HG02642 (cell line): ENCODE measurements around the gene VWC2L.

Experiments
- ATAC-seq: cut with Tn5 transposase; IDR thresholded peaks from one replicate; pipeline ENCODE4 v1.9.1; 2021; ENCODE audit warnings: mild to moderate bottlenecking; ENCODE audit not compliant: unreplicated experiment, poor library complexity

The VWC2L gene

DNA sequence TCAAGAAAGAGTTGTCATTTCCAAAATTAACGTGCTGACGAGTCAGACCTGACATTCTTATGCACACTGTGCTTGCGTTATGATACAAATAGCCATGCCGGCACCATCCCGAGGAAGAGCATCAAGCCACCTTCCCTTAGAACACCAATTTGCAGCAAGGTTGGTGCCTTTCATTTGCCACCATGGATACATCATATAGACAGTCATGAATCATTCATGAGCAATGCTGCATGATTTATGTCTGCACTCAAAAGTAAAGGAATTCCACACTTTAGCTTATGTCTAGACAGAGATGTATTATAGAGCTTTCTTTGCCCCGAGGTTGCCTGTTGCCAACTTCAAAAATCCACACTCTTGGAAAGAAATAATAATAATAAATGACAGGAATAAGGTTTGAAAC, 166.9 kb downstream of the VWC2L start:
- ATAC-seq: no peak

DNA sequence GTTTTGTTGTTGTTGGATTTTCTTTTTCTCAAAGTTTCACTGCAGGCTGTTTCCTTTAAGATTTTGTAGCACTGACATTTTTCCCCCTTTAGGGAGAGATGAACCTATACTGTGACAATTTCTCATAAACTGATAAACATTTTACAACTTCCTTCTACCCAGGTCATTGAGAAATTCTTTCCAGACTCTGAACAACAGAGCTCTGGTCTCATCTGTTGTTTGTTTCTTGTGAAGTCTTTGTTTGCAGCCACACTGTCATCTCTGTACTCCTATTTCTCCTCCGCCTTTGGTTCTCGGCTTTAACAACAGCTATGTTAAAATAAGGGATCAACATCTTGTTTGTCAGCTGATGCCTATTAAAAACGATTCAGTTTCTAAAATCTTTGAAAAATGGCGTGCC, 167.6 kb downstream of the VWC2L start:
- no peak for ATAC-seq

DNA sequence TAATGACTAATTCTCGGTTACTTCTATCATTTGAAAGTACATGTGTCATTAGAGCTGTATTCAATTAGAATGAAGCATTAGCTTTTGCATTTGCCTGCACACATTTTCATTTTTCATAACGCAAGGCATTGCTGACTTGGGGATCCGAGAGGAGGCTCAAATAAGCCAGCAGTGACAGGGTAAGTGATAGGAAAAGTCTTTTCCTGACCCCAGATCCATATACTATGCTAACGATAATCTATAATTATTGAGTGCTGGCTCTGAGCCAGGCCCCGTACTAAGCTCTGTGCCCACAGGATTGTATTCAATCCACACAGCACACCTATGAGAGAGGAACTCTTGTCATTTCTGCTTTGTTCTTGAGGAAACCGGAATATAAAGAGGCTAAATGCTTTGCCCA, 168.2 kb downstream of the VWC2L start:
- ATAC-seq: no peak

DNA sequence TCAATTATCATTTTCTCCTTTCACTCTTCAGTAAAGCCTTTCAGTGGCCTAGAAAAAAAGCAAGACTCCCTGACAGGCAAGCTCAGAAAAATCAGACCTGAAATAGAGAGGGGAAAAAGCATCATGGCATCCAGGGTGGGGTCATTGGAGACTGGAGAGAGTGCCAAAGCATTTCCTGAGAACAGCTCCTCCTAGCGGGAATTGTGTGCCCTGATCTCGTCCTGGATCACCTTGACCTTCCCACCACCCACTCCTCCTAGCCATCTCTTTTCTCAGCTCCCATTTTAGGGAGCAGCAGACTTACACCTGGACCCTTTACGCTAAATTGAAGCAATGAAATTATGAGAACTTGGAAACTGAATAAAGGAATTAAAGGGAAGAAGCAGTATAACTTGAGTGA, 176.6 kb downstream of the VWC2L start:
- no peak for ATAC-seq

DNA sequence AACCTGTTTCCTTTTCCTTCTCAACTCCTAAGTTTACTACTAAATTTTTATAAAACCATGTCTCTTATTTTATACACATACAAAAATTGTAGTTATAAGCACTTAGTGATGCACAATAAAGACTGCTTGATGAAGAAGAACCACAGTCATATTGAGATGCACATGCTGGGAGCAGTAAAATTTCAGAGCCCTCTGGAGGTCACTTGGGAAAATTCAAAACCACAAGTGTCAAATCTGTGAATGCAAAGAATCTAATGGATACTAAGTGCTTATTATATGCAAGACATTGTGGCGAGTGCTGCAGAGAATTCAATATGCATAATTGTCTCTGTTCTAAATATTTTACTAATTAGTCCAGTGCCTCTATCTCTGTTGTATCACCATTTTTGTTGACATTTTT, 180.5 kb downstream of the VWC2L start:
- ATAC-seq: no peak

DNA sequence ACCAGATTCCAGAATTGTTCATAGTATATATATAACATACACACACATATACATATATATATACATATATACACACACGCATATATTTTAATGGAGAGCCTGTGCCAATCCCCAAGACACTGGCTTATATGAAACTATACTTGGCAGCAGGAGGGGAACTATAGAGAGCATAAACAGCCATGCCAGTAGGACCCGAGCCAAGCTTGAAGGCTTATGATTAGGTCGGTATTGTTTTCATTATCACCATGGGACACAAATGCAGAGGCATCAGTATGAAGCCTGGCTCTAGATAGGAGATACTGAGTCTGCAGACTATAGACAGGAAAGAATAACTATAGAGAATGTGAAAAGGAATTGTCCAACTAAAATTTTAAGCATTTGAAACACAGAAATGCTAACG, 181.2 kb downstream of the VWC2L start:
- ATAC-seq: no peak

DNA sequence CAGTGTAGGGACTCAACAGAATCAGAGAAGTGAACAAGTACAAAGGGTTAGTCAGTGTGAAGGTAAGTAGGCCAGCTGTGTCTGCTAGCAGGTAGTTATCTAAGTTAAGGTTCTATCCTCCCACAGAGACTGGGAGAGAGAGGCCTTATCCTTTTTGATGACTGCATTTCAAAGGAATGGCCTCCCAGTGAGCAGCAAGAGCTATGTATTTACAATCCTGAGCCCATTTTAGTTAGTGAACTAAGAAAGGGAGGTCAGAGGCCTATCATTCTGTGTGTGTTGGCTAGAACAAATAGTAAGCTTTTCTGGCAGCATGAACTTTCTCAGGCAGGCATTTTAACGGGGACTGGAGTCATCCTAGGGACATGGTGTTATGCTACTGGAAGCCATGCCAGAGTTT, 182.9 kb downstream of the VWC2L start:
- no peak for ATAC-seq

DNA sequence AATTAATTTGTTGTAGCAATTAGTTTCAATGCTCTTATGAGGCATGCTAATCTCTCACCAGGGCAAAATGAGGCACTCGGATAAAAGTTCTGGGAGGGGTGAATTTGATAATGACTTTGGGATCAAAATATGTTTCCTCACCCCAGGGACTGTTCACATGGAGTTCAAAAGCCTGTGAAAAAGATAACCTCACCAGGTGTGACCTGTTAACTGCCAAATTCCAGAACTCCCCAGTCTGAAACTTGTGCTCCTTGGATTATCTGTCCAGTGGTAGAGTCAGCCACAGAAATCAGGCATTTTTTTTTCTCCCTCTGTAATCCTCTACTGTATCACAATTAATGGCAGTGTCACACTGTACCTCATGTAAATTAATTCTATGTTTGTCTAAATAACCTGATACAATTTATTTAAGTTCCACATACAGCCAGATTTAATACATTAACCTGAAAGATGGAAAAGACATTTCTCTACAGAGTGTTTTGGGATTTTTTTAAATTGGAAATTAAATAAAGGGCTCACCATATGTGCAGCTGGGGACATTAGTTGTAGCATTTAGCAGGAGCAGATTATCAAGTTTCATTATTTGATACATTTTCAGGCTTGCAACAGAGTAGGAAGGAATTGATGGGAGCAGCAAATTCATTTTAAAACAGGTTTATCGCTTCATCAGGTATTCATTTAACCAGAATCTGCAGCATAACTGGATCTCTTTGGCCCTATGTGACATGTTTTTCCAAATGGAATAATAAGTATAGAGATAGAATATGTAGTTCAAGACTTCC, 191.2 kb downstream of the VWC2L start:
- no peak for ATAC-seq

DNA sequence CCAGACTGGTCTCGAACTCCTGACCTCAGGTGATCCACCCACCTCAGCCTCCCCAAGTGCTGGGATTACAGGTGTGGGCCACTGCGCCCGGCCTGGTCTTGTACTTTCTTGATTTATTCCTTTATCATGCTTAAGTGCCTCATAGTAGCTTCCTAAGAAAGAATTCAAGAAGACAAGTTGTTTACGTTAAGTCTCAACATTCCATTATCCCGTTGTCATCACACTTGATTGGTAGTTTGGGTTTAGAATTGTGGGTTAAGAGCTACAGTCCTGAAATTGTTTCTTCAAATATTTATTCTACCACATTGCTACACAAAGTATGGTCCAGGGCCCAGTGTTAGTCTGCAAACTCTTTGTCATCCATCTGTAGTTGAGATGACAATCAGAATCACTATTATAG, 194.0 kb downstream of the VWC2L start:
- no peak for ATAC-seq

DNA sequence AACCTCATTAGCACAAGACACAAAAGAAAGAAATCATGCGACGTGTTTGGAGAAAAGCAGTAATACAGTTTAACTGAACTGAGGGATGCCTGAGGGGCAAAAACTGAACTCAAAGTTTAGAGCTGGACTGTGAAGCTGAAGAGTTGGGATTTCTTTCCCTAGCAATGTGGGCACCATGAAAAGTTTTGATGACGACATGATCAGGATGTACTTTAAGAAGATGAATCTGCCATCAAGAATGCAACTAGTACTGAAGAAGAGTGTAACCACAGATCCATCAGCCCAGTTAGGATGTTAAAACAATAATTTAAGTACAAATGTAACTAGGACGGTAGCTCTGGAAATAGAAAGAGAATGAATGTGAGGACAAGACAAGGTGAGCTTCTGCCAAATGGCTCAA, 196.2 kb downstream of the VWC2L start:
- ATAC-seq: no peak

DNA sequence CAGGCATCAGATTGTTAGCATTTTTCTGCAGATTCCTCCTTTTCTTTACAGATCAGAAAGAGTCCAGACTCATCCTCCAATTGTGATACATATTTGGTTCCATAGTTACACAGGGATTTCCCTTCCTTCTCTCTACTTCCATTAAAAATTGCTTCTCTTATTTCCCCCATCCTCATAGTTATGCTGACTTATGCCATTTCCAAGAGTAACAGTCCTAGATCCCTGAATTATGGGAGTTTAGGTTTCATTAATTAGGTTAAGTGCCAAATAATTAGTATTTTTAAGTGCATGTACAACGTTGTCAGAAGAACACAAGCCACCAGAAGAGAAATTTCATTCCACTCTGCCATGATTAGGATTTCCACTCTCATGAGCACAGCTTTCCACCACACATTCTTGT, 200.2 kb downstream of the VWC2L start:
- ATAC-seq: no peak

DNA sequence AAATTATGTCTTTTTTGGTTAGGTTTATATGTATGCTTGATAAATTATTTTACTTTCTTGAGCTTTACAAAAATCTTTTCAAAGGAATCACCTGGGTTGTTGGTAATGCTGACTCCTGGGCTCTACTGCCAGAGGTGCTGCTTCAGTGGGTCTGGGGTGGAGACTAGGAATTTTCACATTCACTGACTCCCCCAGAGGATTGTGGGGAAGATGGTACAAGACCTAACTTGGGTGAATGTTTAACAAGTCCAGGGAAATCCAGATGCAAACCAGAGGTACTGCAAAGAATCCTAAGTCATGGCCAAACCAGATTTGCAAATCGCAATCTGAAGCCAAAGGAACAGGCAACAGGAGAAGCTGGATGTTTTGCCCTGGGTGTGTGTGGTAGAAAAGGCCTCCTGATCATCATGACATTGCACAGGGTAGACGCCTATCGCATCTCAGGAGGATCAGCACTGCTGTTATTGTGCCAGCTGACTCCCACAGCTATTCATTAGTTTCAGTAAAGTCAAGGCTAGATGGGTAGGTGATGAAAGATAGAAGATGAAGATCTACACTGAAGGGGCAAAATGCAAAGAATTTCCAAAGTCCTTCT, 213.4 kb downstream of the VWC2L start:
- ATAC-seq: no peak

DNA sequence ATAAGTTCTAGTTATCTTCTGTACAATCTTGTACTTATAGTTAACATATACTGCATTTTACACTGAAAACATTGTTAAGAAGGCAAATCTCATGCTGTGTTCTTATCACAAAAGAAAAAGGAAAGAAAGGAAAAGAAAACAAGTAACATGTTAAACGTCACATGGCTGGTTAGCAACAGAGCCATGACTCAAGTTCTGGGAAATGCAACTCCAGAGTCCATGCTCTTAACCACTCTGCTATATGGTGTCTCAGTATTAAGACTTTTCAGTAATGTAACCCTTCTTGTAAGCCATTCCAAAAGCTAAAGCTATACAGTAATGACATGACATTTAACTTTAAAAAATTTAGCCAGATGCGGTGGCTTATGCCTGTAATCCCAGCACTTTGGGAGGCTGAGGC, 217.2 kb downstream of the VWC2L start:
- no peak for ATAC-seq
